Endothelial cell of umbilical vein (primary cell): Measurements from ENCODE around the gene FSD1. TPM values are rescaled to one million over a fixed set of nuclear protein-coding genes. Genes with fewer than 3 reads are reported as not detected.

Source experiments
- BruUV-seq: library from RNA; stranded (reverse); fragments of 400-500 nt; replicated peaks from 2 replicates; lab custom pipeline; 2021; lab: Mats Ljungman, UMichigan
- CTCF ChIA-PET: fragments of 300-600, 350-600 bp; sonication (Branson Sonifier 250); formaldehyde crosslinking; loops from one replicate; lab custom pipeline; 2021; ENCODE audit warnings: antibody characterized with exemption, inconsistent platforms; lab: Charles Lee
- POLR2A ChIA-PET: fragments of 300-600, 350-600 bp; sonication (Branson Sonifier 250); formaldehyde crosslinking; loops from one replicate; lab custom pipeline; 2021; ENCODE audit warnings: antibody characterized with exemption, inconsistent platforms; lab: Charles Lee
- DNase-seq: peaks from one replicate; pipeline ENCODE4 v3.0.0-alpha.2; 2011; ENCODE audit warnings: low read depth, low spot score
- FAIRE-seq: peaks from 2 replicates; lab custom pipeline; 2011; peaks lifted over from hg19 to GRCh38; lab: Jason Lieb, UNC
- H2AFZ ChIP-seq: 2 replicates; pipeline ENCODE4 v1.6.0; 2012; ENCODE audit warnings: low read depth, low read length, control low read depth, inconsistent platforms
- H3K27ac ChIP-seq: 2 replicates; pipeline ENCODE4 v1.5.1; 2011; ENCODE audit warnings: low read depth, mild to moderate bottlenecking, control low read depth, low read length, moderate library complexity; ENCODE audit not compliant: insufficient read depth
- H3K27me3 ChIP-seq, 2 experiments: 2 replicates each; pipeline versions ENCODE4 v1.6.0 to v1.6.1; 2011; ENCODE audit warnings: low read length in 2 of 2, mixed read lengths in 1 of 2; ENCODE audit not compliant: control insufficient read depth in 2 of 2, insufficient read depth in 2 of 2
- H3K36me3 ChIP-seq, 2 experiments: 2 replicates in 1 of 2; 3 replicates in 1 of 2; pipeline ENCODE4 v1.5.1; 2011; ENCODE audit warnings: low read length in 2 of 2, mild to moderate bottlenecking in 1 of 2, moderate library complexity in 1 of 2; ENCODE audit not compliant: control insufficient read depth in 2 of 2, insufficient read depth in 2 of 2; ENCODE audit errors: extremely low read depth in 1 of 2
- H3K4me1 ChIP-seq: 3 replicates; pipeline ENCODE4 v1.5.1; 2011; ENCODE audit warnings: mild to moderate bottlenecking, low read length; ENCODE audit not compliant: control insufficient read depth, insufficient read depth; ENCODE audit errors: extremely low read depth
- H3K4me2 ChIP-seq: 2 replicates; pipeline ENCODE4 v1.6.1; 2011; ENCODE audit warnings: low read length, control low read depth, mixed read lengths; ENCODE audit not compliant: insufficient read depth
- H3K4me3 ChIP-seq, 3 experiments: fragments of 200-600 bp in 1 of 3; sonication (generic), shearing (Covaris generic) in 1 of 3; replicated peaks in 1 of 3; 2 replicates each; pipeline ENCODE4 v1.5.1; 2011 to 2016; ENCODE audit warnings: control low read depth in 3 of 3, low read length in 3 of 3, mild to moderate bottlenecking in 2 of 3, inconsistent platforms in 1 of 3, low read depth in 1 of 3, moderate library complexity in 1 of 3; ENCODE audit not compliant: insufficient read depth in 1 of 3
- H3K79me2 ChIP-seq: 2 replicates; pipeline ENCODE4 v1.6.0; 2012; ENCODE audit warnings: low read length, inconsistent platforms; ENCODE audit not compliant: control insufficient read depth, insufficient read depth
- H3K9ac ChIP-seq: replicated peaks from 2 replicates; pipeline ENCODE3; 2011; ENCODE audit warnings: low read length, control low read depth; ENCODE audit not compliant: insufficient read depth; ENCODE audit errors: extremely low read depth
- H3K9me1 ChIP-seq: replicated peaks from 3 replicates; pipeline ENCODE4 v1.6.0; 2011; ENCODE audit warnings: mild to moderate bottlenecking, low read length; ENCODE audit not compliant: control insufficient read depth, insufficient read depth; ENCODE audit errors: extremely low read depth
- H3K9me3 ChIP-seq: replicated peaks from 2 replicates; pipeline ENCODE4 v1.5.1; 2012; ENCODE audit warnings: low read length, inconsistent platforms; ENCODE audit not compliant: control insufficient read depth, insufficient read depth
- H4K20me1 ChIP-seq: replicated peaks from 2 replicates; pipeline ENCODE3; 2011; ENCODE audit warnings: mild to moderate bottlenecking, low read length; ENCODE audit not compliant: control insufficient read depth, insufficient read depth; ENCODE audit errors: extremely low read depth
- CTCF ChIP-seq, 2 donors: IDR thresholded peaks; 1 replicate in 1 of 2; 2 replicates in 1 of 2; pipeline ENCODE4 v1.5.1; 2011; ENCODE audit warnings: low read length in 2 of 2, mild to moderate bottlenecking in 2 of 2, moderate library complexity in 2 of 2, control low read depth in 1 of 2, inconsistent platforms in 1 of 2, low read depth in 1 of 2; ENCODE audit not compliant: insufficient read depth in 1 of 2; ENCODE audit errors: extremely low read depth in 1 of 2
- EZH2 ChIP-seq: IDR thresholded peaks from 2 replicates; pipeline ENCODE4 v1.6.1; 2012; ENCODE audit warnings: borderline replicate concordance, low read depth, mild to moderate bottlenecking, moderate library complexity, low read length, inconsistent platforms; ENCODE audit not compliant: severe bottlenecking
- FOS ChIP-seq: IDR thresholded peaks from 2 replicates; pipeline ENCODE4 v1.6.1; 2011; ENCODE audit warnings: mild to moderate bottlenecking, low read length, moderate library complexity, borderline replicate concordance; ENCODE audit not compliant: insufficient read depth
- GATA2 ChIP-seq: IDR thresholded peaks from 2 replicates; pipeline ENCODE4 v1.7.0; 2011; ENCODE audit warnings: low read depth, mild to moderate bottlenecking, moderate library complexity, mixed read lengths, low read length; ENCODE audit not compliant: insufficient read length, insufficient read depth
- JUN ChIP-seq: IDR thresholded peaks from 2 replicates; pipeline ENCODE4 v1.6.1; 2011; ENCODE audit warnings: borderline replicate concordance, low read depth; ENCODE audit not compliant: insufficient read length, insufficient read depth
- MAX ChIP-seq: IDR thresholded peaks from 2 replicates; pipeline ENCODE4 v1.6.1; 2011; ENCODE audit not compliant: insufficient read depth, insufficient read length
- MYC ChIP-seq: IDR thresholded peaks from one replicate; pipeline ENCODE4 v1.6.1; 2011; ENCODE audit warnings: mild to moderate bottlenecking, low read depth, low read length
- POLR2A ChIP-seq: IDR thresholded peaks from 2 replicates; pipeline ENCODE4 v1.6.1; 2012; ENCODE audit warnings: low read depth, mild to moderate bottlenecking, control low read depth, low read length
- POLR2AphosphoS5 ChIP-seq: IDR thresholded peaks from 2 replicates; pipeline ENCODE4 v1.6.1; 2012; ENCODE audit warnings: low read depth, mild to moderate bottlenecking, control low read depth, low read length, moderate library complexity; ENCODE audit not compliant: insufficient read depth
- dilution Hi-C: fragments of 300-500 bp; cut with MboI; formaldehyde crosslinking; loops from one replicate; pipeline ENCODE4 v1.15.0; 2019; ENCODE audit warnings: low sequenced_read_pairs; ENCODE audit not compliant: extremely low pct_ligation_motif_present
- intact Hi-C: fragments of 100-400 bp; cut with micrococcal nuclease; formaldehyde crosslinking; loops from one replicate; pipeline ENCODE4 v1.10.0; 2022
- polyA plus RNA-seq, 4 experiments: library from polyadenylated mRNA; depleted of rRNA in 3 of 4; stranded (reverse) in 3 of 4; unstranded in 1 of 4; fragments of >200 nt; gene quantifications; 2 replicates each; pipeline versions ENCODE4 v1.2.1 to v1.2.3, GENCODE V29; 2011 to 2012; ENCODE audit warnings: missing spikeins in 1 of 4
- total RNA-seq: library from RNA; stranded (reverse); gene quantifications from 2 replicates; pipeline ENCODE4 v1.2.3, GENCODE V29; 2021

FSD1 gene
- total and polyA plus RNA-seq, 2 donors (not counting 3 experiments of a cell fraction or from before 2014, with no cell fraction given): 25.8 to 55.5 TPM

- BruUV-seq: TSS peak; percentile 78
- CTCF ChIA-PET: no interaction called here
- H3K4me1 ChIP-seq: no peaks in the 10 kb centered on the region
- POLR2A ChIA-PET: no interaction called here
- H4K20me1 ChIP-seq: no peaks in the 10 kb centered on the region
- H3K4me2 ChIP-seq: no peak overlapping the region
- no peak overlapping the region for H3K27ac ChIP-seq
- DNase-seq: no peak
- H3K27me3 ChIP-seq: no peaks in the 10 kb centered on the region
- H3K9me1 ChIP-seq: no peaks in the 10 kb centered on the region
- no peak overlapping the region for H2AFZ ChIP-seq
- no peak for FAIRE-seq
- dilution Hi-C loops: loop anchor here (10.0 kb wide), 1 partner anchor 54 kb away; no protein-coding TSS in a partner anchor
- intact Hi-C loops: no loop called here
- H3K36me3 ChIP-seq: peaks cover 5 to 62% of the 10 kb centered on the region in 2 experiments
- H3K9ac ChIP-seq: no peak overlapping the region
- no peaks in the 10 kb centered on the region for H3K9me3 ChIP-seq
- H3K4me3 ChIP-seq: no peak overlapping the region
- no peaks in the 10 kb centered on the region for H3K79me2 ChIP-seq
- TF ChIP-seq FOS (no peak), GATA2 (no peak)
These were observed 56.3 kb downstream of the FSD1 start for GRCh38 chr19:4360641-4361151.

GRCh38 chr19:4361152-4362046 lies 57.0 kb downstream of the FSD1 start:
- peaks cover 5 to 69% of the 10 kb centered on the region in 2 experiments for H3K36me3 ChIP-seq
- no TSS peak for BruUV-seq
- H3K9ac ChIP-seq: no peak overlapping the region
- no peak overlapping the region for H2AFZ ChIP-seq
- H3K9me3 ChIP-seq: no peaks in the 10 kb centered on the region
- H3K27ac ChIP-seq: no peak overlapping the region
- H3K9me1 ChIP-seq: no peaks in the 10 kb centered on the region
- no peak overlapping the region for H3K4me2 ChIP-seq
- ChIA-PET POLR2A (no interaction called here), CTCF (interaction anchor here (2.6 kb wide), 1 partner anchor 9 kb away, joined by 12 read pairs; no protein-coding TSS in a partner anchor)
- no peak overlapping the region for H3K4me3 ChIP-seq
- no peaks in the 10 kb centered on the region for H3K4me1 ChIP-seq
- dilution Hi-C loops: loop anchor here (10.0 kb wide), 1 partner anchor 53 kb away; no protein-coding TSS in a partner anchor
- no peaks in the 10 kb centered on the region for H3K79me2 ChIP-seq
- no peak for FAIRE-seq
- no peak for DNase-seq
- intact Hi-C loops: no loop called here
- TF ChIP-seq MYC: no peak
- TF ChIP-seq GATA2: no peak
- no peak for TF ChIP-seq POLR2AphosphoS5
- TF ChIP-seq JUN: no peak
- TF ChIP-seq CTCF (IDR thresholded peaks at IDR 0.05; ENCODE audit: extremely low read depth in 1 of 2, insufficient read depth in 1 of 2, low read depth in 1 of 2, low read length in 2 of 2): no peak
- no peak for TF ChIP-seq MAX
- TF ChIP-seq FOS: no peak
- no peak for TF ChIP-seq EZH2
- no peak for TF ChIP-seq POLR2A
- H4K20me1 ChIP-seq: no peaks in the 10 kb centered on the region
- no peaks in the 10 kb centered on the region for H3K27me3 ChIP-seq
